ENCODE data around the gene CNPY1. TPM values are rescaled to one million over a fixed set of nuclear protein-coding genes. Genes with fewer than 3 reads are reported as not detected.
"Not testable (repeated sequence)": the region's sequence is repeated elsewhere in the genome, so short reads cannot be mapped to it uniquely, and the experiment has no call there.

CNPY1 gene
- total RNA-seq: not detected

DNA sequence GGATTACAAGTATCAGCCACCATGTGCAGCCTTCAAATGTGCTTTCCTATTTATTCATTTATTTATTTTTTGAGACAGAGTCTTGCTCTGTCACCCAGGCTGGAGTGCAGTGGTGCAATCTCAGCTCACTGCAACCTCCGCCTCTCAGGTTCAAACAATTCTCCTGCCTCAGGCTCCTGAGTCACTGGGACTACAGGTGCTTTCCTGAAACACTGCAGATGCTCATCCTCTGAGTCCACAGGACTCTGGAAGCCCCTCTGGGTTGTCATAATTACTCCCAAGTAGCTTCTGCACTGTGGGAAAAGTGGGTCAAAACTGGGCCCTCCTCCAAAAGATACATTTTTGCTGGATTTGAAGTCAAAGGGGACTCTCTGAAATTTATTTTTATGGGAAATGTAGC is at the start of gene CNPY1:
Gene CNPY1 (minus strand): TSS at position 111 of the 400 bp plus-strand sequence. CDS start 630 bp downstream, outside the sequence.
- 83% methylated on average over 1 of the region's 1 CpG for WGBS
- H3K27ac ChIP-seq (replicated peaks in 1 of 4); H3K9me3 ChIP-seq; H3K36me3 ChIP-seq; H3K4me3 ChIP-seq; H3K4me1 ChIP-seq; DNase-seq (ENCODE audit: extremely low spot score); intact Hi-C loops (cut with DNase I): not testable (repeated sequence)
- H3K27me3 ChIP-seq: peaks cover 0 to 51% (median 0%) of the 10 kb centered on the region in 4 donors

DNA sequence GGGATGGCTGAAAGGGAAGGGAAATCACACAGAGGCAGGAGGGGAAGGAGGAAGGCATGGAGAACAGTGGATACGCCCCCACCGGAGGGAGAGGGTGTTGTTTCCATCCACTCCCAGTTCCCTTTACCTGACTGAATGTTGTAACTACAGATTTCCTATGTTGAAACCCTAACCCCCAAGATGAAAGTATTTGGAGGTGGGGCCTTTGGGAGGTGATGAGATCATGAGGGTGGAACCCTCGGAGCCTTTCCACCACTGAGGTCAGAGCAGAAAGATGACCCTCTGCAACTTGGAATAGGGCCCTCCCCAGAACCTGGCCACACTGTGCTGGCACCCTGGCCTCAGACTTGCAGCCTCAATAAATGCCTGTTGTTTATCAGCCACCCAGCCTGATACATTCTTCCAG is 48.6 kb upstream of the CNPY1 start:
- no peak overlapping the region for H3K4me3 ChIP-seq
- no peaks in the 10 kb centered on the region for H3K9me3 ChIP-seq
- H3K27ac ChIP-seq (replicated peaks in 1 of 4): no peak overlapping the region
- peaks cover 0 to 63% (median 0%) of the 10 kb centered on the region in 4 donors for H3K27me3 ChIP-seq
- no peak for DNase-seq (ENCODE audit: extremely low spot score)
- WGBS: 62% methylated on average over 2 of the region's 3 CpGs
- no peak for TF ChIP-seq EP300 (IDR thresholded peaks at IDR 0.05)
- TF ChIP-seq POLR2AphosphoS5 (IDR thresholded peaks at IDR 0.05): no peak
- TF ChIP-seq, protein P1, sequence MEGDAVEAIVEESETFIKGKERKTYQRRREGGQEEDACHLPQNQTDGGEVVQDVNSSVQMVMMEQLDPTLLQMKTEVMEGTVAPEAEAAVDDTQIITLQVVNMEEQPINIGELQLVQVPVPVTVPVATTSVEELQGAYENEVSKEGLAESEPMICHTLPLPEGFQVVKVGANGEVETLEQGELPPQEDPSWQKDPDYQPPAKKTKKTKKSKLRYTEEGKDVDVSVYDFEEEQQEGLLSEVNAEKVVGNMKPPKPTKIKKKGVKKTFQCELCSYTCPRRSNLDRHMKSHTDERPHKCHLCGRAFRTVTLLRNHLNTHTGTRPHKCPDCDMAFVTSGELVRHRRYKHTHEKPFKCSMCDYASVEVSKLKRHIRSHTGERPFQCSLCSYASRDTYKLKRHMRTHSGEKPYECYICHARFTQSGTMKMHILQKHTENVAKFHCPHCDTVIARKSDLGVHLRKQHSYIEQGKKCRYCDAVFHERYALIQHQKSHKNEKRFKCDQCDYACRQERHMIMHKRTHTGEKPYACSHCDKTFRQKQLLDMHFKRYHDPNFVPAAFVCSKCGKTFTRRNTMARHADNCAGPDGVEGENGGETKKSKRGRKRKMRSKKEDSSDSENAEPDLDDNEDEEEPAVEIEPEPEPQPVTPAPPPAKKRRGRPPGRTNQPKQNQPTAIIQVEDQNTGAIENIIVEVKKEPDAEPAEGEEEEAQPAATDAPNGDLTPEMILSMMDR (IDR thresholded peaks at IDR 0.05): no peak
- TF ChIP-seq POLR2A (IDR thresholded peaks at IDR 0.05; ENCODE audit: low read depth): no peak
- peaks cover 0 to 4% (median 0%) of the 10 kb centered on the region in 4 donors for H3K4me1 ChIP-seq
- no peaks in the 10 kb centered on the region for H3K36me3 ChIP-seq
- intact Hi-C loops (cut with DNase I): no loop called here

DNA sequence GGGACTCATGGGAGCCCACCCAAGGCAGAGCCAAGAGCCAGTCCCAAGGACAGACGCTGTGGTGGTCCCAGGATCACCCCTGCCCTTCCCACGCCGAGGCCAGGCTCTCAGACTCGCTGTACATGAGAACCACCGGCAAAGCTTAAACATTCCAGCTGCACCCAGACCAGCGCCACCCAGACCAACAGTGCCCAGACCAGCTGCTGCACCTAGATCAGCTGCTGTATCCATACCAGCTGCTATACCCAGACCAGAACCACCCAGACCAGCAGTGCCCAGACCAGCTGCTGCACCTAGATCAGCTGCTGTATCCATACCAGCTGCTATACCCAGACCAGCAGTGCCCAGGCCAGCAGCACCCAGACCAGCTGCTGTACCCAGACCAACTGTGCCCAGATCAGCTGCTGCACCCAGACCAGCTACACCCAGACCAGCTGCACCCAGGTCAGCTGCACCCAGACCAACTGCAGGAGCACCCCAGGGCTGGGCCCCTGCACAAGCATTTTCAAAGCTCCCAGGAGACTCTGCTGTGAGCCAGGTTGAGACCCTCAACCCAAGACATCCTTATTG is 47.9 kb upstream of the CNPY1 start:
- no peak for TF ChIP-seq EP300 (IDR thresholded peaks at IDR 0.05)
- no peak for TF ChIP-seq POLR2AphosphoS5 (IDR thresholded peaks at IDR 0.05)
- TF ChIP-seq, protein P1 (IDR thresholded peaks at IDR 0.05): no peak
- TF ChIP-seq POLR2A (IDR thresholded peaks at IDR 0.05; ENCODE audit: low read depth): no peak
- Histone ChIP-seq H3K9me3 (no peaks in the 10 kb centered on the region), H3K27me3 (peaks cover 0 to 63% (median 0%) of the 10 kb centered on the region in 4 donors), H3K4me3 (no peak overlapping the region), H3K36me3 (no peaks in the 10 kb centered on the region), H3K27ac (replicated peaks in 1 of 4) (no peak overlapping the region), H3K4me1 (peaks cover 0 to 4% (median 0%) of the 10 kb centered on the region in 4 donors)
- WGBS: 75% methylated on average over 1 of the region's 6 CpGs
- intact Hi-C loops (cut with DNase I): no loop called here
- DNase-seq (ENCODE audit: extremely low spot score): no peak

DNA sequence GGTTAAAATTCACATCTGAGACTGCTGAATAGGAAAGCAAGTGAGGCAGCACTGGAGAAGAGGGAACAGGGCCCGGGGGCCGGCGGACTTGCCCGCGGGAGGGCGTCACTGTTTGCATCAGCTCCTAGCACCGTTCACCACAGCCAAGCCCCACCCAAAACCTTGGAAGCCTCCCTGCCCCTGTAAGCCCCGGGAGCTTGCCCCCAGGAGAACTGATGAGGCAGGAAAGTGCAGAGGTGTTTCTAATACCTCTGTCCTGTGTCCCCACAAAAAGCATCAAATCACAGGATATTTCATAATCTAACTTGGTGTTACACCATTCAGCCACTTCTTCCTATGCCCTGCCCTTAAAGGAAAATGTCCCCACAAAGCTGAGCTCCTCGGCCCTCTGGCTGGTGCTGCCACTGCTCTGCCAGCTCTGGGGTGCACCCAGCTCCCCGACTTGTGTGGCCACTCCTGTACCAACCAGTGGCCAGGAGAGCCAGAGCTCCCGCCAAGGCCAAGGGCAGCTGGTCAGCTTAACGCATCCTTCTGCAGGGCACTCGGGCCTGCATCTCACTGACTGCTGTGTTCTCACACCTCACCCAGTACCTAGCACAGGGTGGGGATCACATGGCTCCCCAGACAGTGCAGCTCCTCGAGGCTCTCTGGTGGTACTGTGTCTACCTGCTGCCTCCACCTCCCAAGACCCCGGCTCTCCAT is 47.3 kb upstream of the CNPY1 start:
- TF ChIP-seq POLR2AphosphoS5 (IDR thresholded peaks at IDR 0.05) (no peak), EP300 (IDR thresholded peaks at IDR 0.05) (no peak), POLR2A (IDR thresholded peaks at IDR 0.05; ENCODE audit: low read depth) (no peak)
- TF ChIP-seq, protein P1 (IDR thresholded peaks at IDR 0.05): no peak
- Histone ChIP-seq H3K9me3 (no peaks in the 10 kb centered on the region), H3K27me3 (peaks cover 0 to 62% (median 0%) of the 10 kb centered on the region in 4 donors), H3K27ac (replicated peaks in 1 of 4) (no peak overlapping the region), H3K4me1 (no peaks in the 10 kb centered on the region), H3K36me3 (no peaks in the 10 kb centered on the region), H3K4me3 (no peak overlapping the region)
- intact Hi-C loops (cut with DNase I): no loop called here
- WGBS: 61% methylated on average over 15 of the region's 15 CpGs
- DNase-seq (ENCODE audit: extremely low spot score): no peak

DNA sequence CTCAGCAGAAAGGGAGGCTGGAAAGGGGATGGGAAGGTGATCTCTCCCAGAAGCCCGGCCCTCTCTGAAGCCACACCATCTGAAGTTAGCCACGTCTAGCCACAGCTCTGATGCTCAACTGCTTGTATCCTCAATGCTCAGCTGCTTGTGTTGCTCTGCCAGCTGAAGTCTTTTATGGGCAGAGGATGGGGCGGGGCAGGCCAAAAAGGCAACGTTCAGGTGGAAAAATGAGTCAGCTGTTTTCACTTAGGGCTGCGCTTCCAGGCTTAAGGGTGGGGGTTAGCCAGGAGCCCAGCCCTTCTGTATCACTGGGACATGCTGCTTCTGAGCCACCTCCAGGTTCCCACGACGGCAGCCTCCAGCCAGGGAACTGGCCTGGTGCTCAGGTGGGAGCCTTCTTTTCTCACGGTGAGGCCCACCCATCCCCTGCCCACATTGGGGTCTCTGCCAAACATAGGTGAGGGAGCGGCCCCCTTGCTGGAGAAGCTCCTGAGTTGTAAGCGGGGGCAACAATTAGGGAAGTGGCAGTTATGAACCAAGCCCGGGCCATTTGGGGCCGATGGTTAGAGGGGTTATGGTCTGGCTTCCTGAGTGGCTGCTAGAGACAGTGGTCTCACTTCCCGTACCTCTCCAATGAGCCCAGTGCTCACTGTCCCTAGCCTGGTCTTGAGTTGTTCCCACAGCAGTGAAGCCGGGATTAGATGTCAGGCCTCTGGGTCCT is 44.9 kb upstream of the CNPY1 start:
- intact Hi-C loops (cut with DNase I): no loop called here
- WGBS: 64% methylated on average over 6 of the region's 14 CpGs
- no peak for DNase-seq (ENCODE audit: extremely low spot score)
- Histone ChIP-seq H3K4me1 (no peaks in the 10 kb centered on the region), H3K9me3 (no peaks in the 10 kb centered on the region), H3K36me3 (no peaks in the 10 kb centered on the region), H3K4me3 (no peak overlapping the region), H3K27me3 (peaks cover 0 to 81% (median 0%) of the 10 kb centered on the region in 4 donors), H3K27ac (replicated peaks in 1 of 4) (no peak overlapping the region)
- TF ChIP-seq EP300 (IDR thresholded peaks at IDR 0.05) (no peak), POLR2AphosphoS5 (IDR thresholded peaks at IDR 0.05) (no peak), POLR2A (IDR thresholded peaks at IDR 0.05; ENCODE audit: low read depth) (no peak)
- TF ChIP-seq, protein P1 (IDR thresholded peaks at IDR 0.05): no peak
